Endothelial cell of umbilical vein (primary cell): ENCODE measurements around the gene LRP1. TPM values are rescaled to one million over a fixed set of nuclear protein-coding genes. Genes with fewer than 3 reads are reported as not detected.

Source experiments
- BruUV-seq: library from RNA; stranded (reverse); fragments of 400-500 nt; replicated peaks from 2 replicates; lab custom pipeline; 2021; lab: Mats Ljungman, UMichigan
- CTCF ChIA-PET: fragments of 300-600, 350-600 bp; sonication (Branson Sonifier 250); formaldehyde crosslinking; loops from one replicate; lab custom pipeline; 2021; ENCODE audit warnings: antibody characterized with exemption, inconsistent platforms; lab: Charles Lee
- POLR2A ChIA-PET: fragments of 300-600, 350-600 bp; sonication (Branson Sonifier 250); formaldehyde crosslinking; loops from one replicate; lab custom pipeline; 2021; ENCODE audit warnings: antibody characterized with exemption, inconsistent platforms; lab: Charles Lee
- DNase-seq: peaks from one replicate; pipeline ENCODE4 v3.0.0-alpha.2; 2011; ENCODE audit warnings: low read depth, low spot score
- FAIRE-seq: peaks from 2 replicates; lab custom pipeline; 2011; peaks lifted over from hg19 to GRCh38; lab: Jason Lieb, UNC
- H2AFZ ChIP-seq: 2 replicates; pipeline ENCODE4 v1.6.0; 2012; ENCODE audit warnings: low read depth, low read length, control low read depth, inconsistent platforms
- H3K27ac ChIP-seq: 2 replicates; pipeline ENCODE4 v1.5.1; 2011; ENCODE audit warnings: low read depth, mild to moderate bottlenecking, control low read depth, low read length, moderate library complexity; ENCODE audit not compliant: insufficient read depth
- H3K27me3 ChIP-seq, 2 experiments: 2 replicates each; pipeline versions ENCODE4 v1.6.0 to v1.6.1; 2011; ENCODE audit warnings: low read length in 2 of 2, mixed read lengths in 1 of 2; ENCODE audit not compliant: control insufficient read depth in 2 of 2, insufficient read depth in 2 of 2
- H3K36me3 ChIP-seq, 2 experiments: 2 replicates in 1 of 2; 3 replicates in 1 of 2; pipeline ENCODE4 v1.5.1; 2011; ENCODE audit warnings: low read length in 2 of 2, mild to moderate bottlenecking in 1 of 2, moderate library complexity in 1 of 2; ENCODE audit not compliant: control insufficient read depth in 2 of 2, insufficient read depth in 2 of 2; ENCODE audit errors: extremely low read depth in 1 of 2
- H3K4me1 ChIP-seq: 3 replicates; pipeline ENCODE4 v1.5.1; 2011; ENCODE audit warnings: mild to moderate bottlenecking, low read length; ENCODE audit not compliant: control insufficient read depth, insufficient read depth; ENCODE audit errors: extremely low read depth
- H3K4me2 ChIP-seq: 2 replicates; pipeline ENCODE4 v1.6.1; 2011; ENCODE audit warnings: low read length, control low read depth, mixed read lengths; ENCODE audit not compliant: insufficient read depth
- H3K4me3 ChIP-seq, 3 experiments: fragments of 200-600 bp in 1 of 3; sonication (generic), shearing (Covaris generic) in 1 of 3; replicated peaks in 1 of 3; 2 replicates each; pipeline ENCODE4 v1.5.1; 2011 to 2016; ENCODE audit warnings: control low read depth in 3 of 3, low read length in 3 of 3, mild to moderate bottlenecking in 2 of 3, inconsistent platforms in 1 of 3, low read depth in 1 of 3, moderate library complexity in 1 of 3; ENCODE audit not compliant: insufficient read depth in 1 of 3
- H3K79me2 ChIP-seq: 2 replicates; pipeline ENCODE4 v1.6.0; 2012; ENCODE audit warnings: low read length, inconsistent platforms; ENCODE audit not compliant: control insufficient read depth, insufficient read depth
- H3K9ac ChIP-seq: replicated peaks from 2 replicates; pipeline ENCODE3; 2011; ENCODE audit warnings: low read length, control low read depth; ENCODE audit not compliant: insufficient read depth; ENCODE audit errors: extremely low read depth
- H3K9me1 ChIP-seq: replicated peaks from 3 replicates; pipeline ENCODE4 v1.6.0; 2011; ENCODE audit warnings: mild to moderate bottlenecking, low read length; ENCODE audit not compliant: control insufficient read depth, insufficient read depth; ENCODE audit errors: extremely low read depth
- H3K9me3 ChIP-seq: replicated peaks from 2 replicates; pipeline ENCODE4 v1.5.1; 2012; ENCODE audit warnings: low read length, inconsistent platforms; ENCODE audit not compliant: control insufficient read depth, insufficient read depth
- H4K20me1 ChIP-seq: replicated peaks from 2 replicates; pipeline ENCODE3; 2011; ENCODE audit warnings: mild to moderate bottlenecking, low read length; ENCODE audit not compliant: control insufficient read depth, insufficient read depth; ENCODE audit errors: extremely low read depth
- EZH2 ChIP-seq: IDR thresholded peaks from 2 replicates; pipeline ENCODE4 v1.6.1; 2012; ENCODE audit warnings: borderline replicate concordance, low read depth, mild to moderate bottlenecking, moderate library complexity, low read length, inconsistent platforms; ENCODE audit not compliant: severe bottlenecking
- FOS ChIP-seq: IDR thresholded peaks from 2 replicates; pipeline ENCODE4 v1.6.1; 2011; ENCODE audit warnings: mild to moderate bottlenecking, low read length, moderate library complexity, borderline replicate concordance; ENCODE audit not compliant: insufficient read depth
- GATA2 ChIP-seq: IDR thresholded peaks from 2 replicates; pipeline ENCODE4 v1.7.0; 2011; ENCODE audit warnings: low read depth, mild to moderate bottlenecking, moderate library complexity, mixed read lengths, low read length; ENCODE audit not compliant: insufficient read length, insufficient read depth
- JUN ChIP-seq: IDR thresholded peaks from 2 replicates; pipeline ENCODE4 v1.6.1; 2011; ENCODE audit warnings: borderline replicate concordance, low read depth; ENCODE audit not compliant: insufficient read length, insufficient read depth
- MYC ChIP-seq: IDR thresholded peaks from one replicate; pipeline ENCODE4 v1.6.1; 2011; ENCODE audit warnings: mild to moderate bottlenecking, low read depth, low read length
- POLR2A ChIP-seq: IDR thresholded peaks from 2 replicates; pipeline ENCODE4 v1.6.1; 2012; ENCODE audit warnings: low read depth, mild to moderate bottlenecking, control low read depth, low read length
- POLR2AphosphoS5 ChIP-seq: IDR thresholded peaks from 2 replicates; pipeline ENCODE4 v1.6.1; 2012; ENCODE audit warnings: low read depth, mild to moderate bottlenecking, control low read depth, low read length, moderate library complexity; ENCODE audit not compliant: insufficient read depth
- dilution Hi-C: fragments of 300-500 bp; cut with MboI; formaldehyde crosslinking; loops from one replicate; pipeline ENCODE4 v1.15.0; 2019; ENCODE audit warnings: low sequenced_read_pairs; ENCODE audit not compliant: extremely low pct_ligation_motif_present
- intact Hi-C: fragments of 100-400 bp; cut with micrococcal nuclease; formaldehyde crosslinking; loops from one replicate; pipeline ENCODE4 v1.10.0; 2022
- polyA plus RNA-seq, 4 experiments: library from polyadenylated mRNA; depleted of rRNA in 3 of 4; stranded (reverse) in 3 of 4; unstranded in 1 of 4; fragments of >200 nt; gene quantifications; 2 replicates each; pipeline versions ENCODE4 v1.2.1 to v1.2.3, GENCODE V29; 2011 to 2012; ENCODE audit warnings: missing spikeins in 1 of 4
- total RNA-seq: library from RNA; stranded (reverse); gene quantifications from 2 replicates; pipeline ENCODE4 v1.2.3, GENCODE V29; 2021
- TF ChIP-seq, protein P1 (sequence below): IDR thresholded peaks from 2 replicates; pipeline ENCODE4 v1.6.1; 2011; ENCODE audit not compliant: insufficient read depth, insufficient read length
- TF ChIP-seq, protein P2 (sequence below), 2 donors: IDR thresholded peaks; 1 replicate in 1 of 2; 2 replicates in 1 of 2; pipeline ENCODE4 v1.5.1; 2011; ENCODE audit warnings: low read length in 2 of 2, mild to moderate bottlenecking in 2 of 2, moderate library complexity in 2 of 2, control low read depth in 1 of 2, inconsistent platforms in 1 of 2, low read depth in 1 of 2; ENCODE audit not compliant: insufficient read depth in 1 of 2; ENCODE audit errors: extremely low read depth in 1 of 2

Gene LRP1
- total and polyA plus RNA-seq, 2 donors (not counting 3 experiments of a cell fraction or from before 2014, with no cell fraction given) = 1.6 to 4.6 TPM

DNA sequence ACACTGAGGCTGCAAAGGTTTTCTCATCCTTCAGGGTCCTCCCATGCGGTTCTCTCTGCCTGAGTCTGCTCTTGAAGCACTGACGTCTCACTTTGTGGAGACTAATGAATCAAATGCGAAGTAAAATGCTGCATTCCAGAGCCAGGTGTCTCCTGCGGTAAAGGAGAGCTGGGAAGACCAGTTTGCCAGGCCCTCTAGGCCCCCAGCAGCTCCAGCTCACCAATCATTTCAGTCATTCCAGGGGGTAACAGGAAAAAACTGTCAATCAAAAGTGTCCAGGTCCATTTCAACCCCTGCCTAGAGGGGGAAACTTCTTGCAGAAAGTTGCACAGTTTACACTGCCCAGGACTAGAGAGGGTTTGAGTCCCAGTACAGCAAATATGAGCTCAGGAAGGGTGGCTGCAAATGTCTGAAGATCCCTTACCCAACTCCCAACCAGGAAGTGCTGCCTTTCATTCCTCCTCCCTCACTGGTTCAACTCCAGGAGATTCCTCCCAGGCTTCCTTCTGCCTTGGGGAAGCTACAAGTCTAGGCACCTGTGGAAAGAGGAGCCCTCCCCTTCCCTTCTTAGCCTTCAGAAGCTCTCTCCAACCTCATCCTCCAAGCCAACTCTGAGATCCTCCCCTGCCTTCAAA, 85.6 kb downstream of the LRP1 start:
- Histone ChIP-seq H3K36me3 (no peaks in the 10 kb centered on the region), H3K4me1 (peaks cover 2% of the 10 kb centered on the region), H3K4me2 (no peak overlapping the region), H4K20me1 (no peaks in the 10 kb centered on the region), H3K27me3 (peaks cover 43 to 49% of the 10 kb centered on the region in 2 experiments), H3K9me1 (no peaks in the 10 kb centered on the region), H3K9ac (no peak overlapping the region), H3K9me3 (no peaks in the 10 kb centered on the region), H3K27ac (no peak overlapping the region), H3K79me2 (no peaks in the 10 kb centered on the region), H3K4me3 (no peak overlapping the region), H2AFZ (peak overlapping the region; percentile 12)
- no peak for FAIRE-seq
- TF ChIP-seq MYC (no peak), FOS (no peak), EZH2 (no peak), POLR2A (no peak), POLR2AphosphoS5 (no peak), GATA2 (no peak), JUN (no peak)
- TF ChIP-seq, protein P1, sequence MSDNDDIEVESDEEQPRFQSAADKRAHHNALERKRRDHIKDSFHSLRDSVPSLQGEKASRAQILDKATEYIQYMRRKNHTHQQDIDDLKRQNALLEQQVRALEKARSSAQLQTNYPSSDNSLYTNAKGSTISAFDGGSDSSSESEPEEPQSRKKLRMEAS = no peak
- TF ChIP-seq, protein P2, sequence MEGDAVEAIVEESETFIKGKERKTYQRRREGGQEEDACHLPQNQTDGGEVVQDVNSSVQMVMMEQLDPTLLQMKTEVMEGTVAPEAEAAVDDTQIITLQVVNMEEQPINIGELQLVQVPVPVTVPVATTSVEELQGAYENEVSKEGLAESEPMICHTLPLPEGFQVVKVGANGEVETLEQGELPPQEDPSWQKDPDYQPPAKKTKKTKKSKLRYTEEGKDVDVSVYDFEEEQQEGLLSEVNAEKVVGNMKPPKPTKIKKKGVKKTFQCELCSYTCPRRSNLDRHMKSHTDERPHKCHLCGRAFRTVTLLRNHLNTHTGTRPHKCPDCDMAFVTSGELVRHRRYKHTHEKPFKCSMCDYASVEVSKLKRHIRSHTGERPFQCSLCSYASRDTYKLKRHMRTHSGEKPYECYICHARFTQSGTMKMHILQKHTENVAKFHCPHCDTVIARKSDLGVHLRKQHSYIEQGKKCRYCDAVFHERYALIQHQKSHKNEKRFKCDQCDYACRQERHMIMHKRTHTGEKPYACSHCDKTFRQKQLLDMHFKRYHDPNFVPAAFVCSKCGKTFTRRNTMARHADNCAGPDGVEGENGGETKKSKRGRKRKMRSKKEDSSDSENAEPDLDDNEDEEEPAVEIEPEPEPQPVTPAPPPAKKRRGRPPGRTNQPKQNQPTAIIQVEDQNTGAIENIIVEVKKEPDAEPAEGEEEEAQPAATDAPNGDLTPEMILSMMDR (IDR thresholded peaks at IDR 0.05; ENCODE audit: extremely low read depth in 1 of 2, insufficient read depth in 1 of 2, low read depth in 1 of 2, low read length in 2 of 2) = no peak
- dilution Hi-C loops = no loop called here
- POLR2A ChIA-PET = interaction anchor here (0.6 to 1.0 kb wide), 3 partner anchors 16 to 68 kb away, joined by 3 to 11 read pairs (median 4); partner anchors contain the start of gene SHMT2
- DNase-seq = no peak
- BruUV-seq = no TSS peak
- CTCF ChIA-PET = interaction anchor here (0.6 to 4.7 kb wide), 26 partner anchors 8 to 660 kb away, joined by 3 to 214 read pairs (median 4); partner anchors contain the start of genes LRP1, SHMT2 and STAC3
- intact Hi-C loops = loop anchor here (1.0 kb wide), 3 partner anchors 25 to 239 kb away; no protein-coding TSS in a partner anchor
